Activated CD4-positive, alpha-beta T cell treated with anti-CD3 and anti-CD28 coated beads, Interleukin-2, Interleukin-4, amounts not matched to agents 100 ng/mL and 50 ng/mL, durations not matched to agents 16 hours and 8 hours (primary cell): ENCODE data around the gene MMP24.

ENCODE experiments used
- DNase-seq: peaks from one replicate; pipeline ENCODE4 v3.0.0-alpha.2; 2020; ENCODE audit warnings: low spot score

Gene MMP24

DNA sequence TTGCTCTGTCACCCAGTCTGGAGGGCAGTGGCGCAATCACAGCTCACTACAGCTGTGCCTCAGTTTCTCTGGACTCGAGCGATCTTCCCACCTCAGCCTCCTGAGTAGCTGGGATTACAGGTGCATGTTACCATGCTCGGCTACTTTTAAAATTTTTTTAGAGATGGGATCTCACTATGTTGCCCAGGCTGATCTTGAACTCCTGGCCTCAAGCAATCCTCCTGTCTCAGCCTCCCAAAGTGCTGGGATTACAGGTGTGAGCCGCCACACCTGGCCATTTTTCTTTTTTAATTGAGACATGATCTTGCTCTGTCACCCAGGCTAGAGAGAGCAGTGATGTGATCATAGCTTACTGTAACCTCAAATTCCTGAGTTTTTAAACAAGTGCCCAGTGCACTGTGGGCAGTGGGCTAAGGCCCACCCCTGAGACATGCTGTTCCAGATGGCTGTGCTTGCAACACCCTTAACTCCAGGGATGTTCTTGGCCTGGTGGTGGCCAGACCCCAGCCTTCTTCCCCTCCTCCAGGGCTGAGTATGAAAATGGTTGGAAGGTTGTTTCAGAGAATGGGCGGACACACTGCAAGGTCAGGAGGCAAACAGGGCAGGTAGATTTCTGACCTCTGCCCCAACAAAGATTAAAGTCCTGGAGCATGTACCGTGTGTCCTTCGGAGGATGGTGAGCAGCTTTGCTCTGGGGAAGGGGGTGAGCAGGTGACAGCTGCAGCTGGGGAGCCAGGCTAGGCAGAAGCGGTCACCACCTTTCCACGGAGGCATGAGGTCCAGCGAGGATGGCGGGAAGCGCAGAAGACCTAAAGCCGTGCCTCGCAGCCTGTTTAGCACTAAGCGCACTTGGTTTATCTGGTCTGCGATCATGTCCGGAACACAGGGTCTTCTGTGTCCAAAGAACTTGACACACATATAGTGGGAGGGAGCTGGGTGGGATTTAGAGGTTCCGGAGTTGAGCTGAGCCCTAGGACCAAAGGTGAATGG lies 67.1 kb downstream of the MMP24 start:
- DNase-seq: no peak

DNA sequence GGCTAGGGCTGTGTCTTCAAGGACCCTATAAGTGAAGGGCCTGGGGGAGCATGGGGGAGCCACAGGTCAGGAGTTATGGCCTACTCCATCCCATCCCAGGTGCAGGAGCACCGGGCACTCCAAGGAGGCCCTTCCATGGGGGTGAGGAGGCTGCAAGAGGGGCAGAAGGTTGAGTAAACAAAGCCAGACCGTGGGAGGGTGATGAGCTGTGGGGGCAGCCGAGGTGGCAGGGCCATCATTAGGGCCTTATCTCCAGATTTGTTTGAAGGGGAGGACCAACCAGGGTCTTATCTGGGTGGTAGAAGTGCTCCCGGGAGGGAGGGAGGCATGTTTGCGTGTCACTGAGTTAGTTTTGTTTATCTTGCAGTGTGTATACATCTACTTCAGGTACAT lies 67.8 kb downstream of the MMP24 start:
- DNase-seq: no peak

DNA sequence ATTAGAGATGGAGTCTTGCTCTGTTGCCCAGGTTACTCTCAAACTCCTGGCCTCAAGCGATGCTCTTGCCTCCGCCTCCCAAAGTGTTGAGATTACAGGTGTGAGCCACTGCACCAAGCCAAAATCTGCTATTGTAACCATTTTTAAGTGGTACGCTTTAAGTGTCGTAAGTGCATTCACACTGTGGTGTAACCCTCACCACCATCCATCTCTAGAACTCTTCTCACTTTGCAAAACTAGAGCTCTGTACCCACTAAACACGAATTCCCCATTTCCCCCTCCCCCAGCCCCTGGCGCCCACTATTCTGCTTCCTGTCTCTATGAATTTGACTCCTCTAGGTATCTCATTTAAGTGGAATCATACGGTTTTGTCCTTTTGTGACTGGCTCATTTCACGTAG lies 68.6 kb downstream of the MMP24 start:
- DNase-seq: no peak

DNA sequence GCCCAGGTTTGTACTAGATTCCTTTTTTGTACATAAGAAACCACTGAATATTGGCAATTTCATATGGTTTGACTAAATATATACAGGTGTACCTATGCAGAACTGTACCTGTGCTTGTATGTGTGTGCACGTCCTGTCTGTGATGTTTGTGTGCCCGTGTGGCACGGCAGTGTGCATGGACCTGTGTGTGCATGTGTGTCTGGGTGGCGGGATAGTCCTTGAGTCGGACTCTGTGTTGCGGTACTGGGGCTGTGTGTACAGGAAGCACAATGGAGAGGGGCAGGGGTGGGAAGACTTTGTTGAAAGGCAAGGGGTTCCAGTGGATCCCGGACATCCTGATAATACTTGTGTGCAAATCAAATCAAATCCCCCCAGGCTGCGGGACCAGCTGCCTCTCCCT lies 69.2 kb downstream of the MMP24 start:
- DNase-seq: no peak

DNA sequence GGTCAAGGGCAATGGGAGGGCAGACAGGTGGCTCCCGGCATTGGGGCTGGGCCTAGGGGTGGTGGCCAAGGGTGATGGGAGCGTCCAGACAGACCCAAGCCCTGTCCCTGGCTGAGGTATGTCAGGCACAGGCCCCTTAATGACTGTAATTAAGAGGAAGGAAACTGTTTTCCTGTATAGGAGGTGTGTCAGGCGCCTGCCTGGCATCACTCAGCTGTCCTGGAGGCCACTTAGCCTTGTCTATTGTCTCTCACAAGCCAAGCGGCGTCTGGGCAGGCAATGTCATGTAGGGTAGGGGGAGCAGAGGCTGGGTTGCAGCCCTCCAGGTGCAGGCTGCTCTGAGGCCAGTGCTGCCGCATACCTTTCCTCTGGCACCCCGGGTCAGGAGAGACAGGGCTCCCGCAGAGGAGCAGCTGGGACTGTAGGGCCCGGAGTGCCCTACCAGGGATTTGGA lies 69.6 kb downstream of the MMP24 start:
- DNase-seq: no peak

DNA sequence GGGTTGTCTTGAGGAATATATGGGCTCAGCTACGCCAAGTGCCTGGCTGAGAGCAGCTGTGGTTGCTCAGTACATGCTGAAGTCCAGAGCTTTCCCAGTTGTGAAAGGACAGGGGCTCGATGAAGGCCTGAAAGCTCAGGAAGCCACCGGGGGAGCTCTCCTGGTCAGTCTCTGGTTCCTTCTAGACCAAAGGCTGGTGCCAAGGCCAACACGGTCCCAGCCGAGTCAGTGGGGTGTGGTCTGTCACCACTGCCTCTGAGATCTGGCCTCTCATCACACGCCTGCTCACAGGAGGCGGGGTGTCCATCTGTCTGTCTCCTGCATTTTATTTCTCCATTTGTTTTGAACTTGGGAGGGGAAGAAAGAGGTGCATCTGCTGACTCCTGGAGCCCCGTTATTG lies 70.7 kb downstream of the MMP24 start:
- DNase-seq: no peak

DNA sequence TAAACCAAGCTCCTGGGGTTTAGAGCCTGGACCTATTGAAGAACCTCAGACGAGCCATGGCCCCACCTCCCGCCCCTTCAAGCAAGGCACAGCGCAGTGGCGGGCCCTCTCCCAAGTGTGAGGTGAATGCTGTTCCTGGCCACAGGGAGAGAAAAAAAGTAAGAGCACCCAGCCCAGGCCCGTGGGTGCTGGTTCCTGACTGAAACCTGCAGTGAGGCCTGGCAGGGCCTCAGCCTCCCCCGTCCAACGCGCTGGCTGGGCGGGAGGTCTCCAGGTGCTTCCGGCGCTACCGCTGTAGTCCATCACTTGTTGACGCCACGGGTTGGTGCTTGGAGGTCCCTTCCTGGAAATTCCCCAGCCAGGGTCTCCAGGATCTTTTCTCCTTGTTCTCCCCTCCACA lies 71.2 kb downstream of the MMP24 start:
- no peak for DNase-seq

DNA sequence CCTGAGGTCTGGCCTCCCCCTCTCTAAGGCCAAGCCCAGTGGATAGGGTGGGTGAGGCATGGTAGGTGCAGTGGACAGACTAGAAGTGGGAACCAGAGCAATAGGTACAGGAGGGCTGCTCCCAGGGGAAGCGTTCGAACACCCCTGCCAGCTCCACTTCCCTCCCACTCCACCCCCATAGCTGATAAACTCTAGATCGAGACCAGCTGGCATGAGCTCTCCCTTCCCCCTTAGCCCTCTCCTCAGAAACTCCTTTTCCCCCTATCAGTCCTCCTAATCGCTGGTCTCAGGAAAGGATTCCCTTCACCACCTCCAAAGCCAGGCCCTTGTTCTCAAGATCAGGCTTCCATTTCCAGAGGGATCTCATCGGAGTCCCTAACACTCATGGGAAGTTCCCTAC lies 71.8 kb downstream of the MMP24 start:
- DNase-seq: no peak

DNA sequence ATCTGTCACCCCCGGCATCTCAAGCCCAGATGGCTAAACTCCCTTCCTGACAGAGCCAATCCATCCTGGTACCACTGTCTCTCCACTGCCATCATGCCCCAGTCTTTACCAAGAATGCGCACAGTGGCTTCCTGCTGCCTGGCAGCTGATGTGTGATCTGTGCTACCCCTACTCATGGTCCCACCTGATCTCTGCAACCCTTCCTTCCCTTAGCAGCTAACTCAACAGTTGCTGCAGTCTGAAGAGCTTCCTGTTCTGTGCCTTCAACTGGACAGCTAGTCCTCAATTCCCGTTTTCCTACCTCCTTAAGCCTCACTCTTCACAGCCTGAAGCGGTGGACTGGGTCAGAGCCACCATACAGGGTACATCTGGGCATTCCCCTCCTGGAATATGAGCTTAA lies 73.3 kb downstream of the MMP24 start:
- no peak for DNase-seq

DNA sequence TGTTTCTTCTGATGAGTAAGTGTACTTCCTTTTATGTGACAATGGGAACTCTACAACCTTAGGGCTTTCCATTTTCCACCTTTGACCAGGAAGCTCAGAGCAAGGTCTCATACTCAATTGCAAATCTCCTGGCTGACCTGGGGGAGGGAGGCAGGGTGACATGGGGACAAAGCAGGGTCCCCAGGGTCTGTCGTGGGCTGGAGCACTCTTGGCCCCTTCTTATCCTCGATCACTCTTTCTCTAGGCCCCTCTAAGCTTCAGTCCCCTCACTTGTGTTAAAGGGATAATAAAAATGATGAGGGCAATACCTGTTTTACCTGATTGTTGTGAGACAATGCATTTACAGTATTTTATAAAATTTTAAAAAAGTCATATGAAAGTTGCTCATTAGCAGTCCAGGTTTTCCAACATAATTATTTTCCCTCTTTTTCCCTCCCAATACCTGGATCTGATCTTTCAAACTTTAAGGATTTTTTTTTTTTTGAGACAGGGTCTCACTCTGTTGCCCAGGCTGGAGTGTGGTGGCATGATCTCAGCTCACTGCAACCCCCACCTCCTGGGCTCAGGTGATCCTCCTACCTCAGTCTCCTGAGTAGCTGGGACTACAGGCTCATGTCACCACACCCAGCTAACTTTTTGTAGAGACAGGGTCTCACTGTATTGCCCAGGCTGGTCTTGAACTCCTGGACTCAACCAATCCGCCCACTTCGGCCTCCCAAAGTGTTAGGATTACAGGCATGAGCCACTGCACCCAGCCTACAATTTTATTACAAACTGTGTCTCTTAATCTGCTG lies 74.2 kb downstream of the MMP24 start:
- DNase-seq: no peak

DNA sequence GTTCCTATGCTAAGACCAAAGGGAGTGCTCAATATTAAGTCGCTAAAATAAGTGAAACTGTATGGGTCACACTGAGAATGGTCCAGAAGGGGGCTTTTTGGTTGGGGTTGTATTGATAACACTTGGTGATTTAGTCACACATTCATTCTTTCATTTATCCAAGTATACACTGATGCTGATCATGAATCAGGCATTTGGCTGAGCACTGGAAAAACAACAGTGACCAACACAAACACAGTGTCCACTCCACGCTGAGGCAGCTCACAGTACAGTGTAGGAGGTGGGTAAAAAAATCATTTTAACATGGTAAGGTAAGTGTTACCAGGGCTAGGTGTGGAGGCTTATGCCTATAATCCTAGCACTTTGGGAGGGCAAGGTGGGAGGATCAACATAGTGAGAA lies 74.9 kb downstream of the MMP24 start:
- no peak for DNase-seq

DNA sequence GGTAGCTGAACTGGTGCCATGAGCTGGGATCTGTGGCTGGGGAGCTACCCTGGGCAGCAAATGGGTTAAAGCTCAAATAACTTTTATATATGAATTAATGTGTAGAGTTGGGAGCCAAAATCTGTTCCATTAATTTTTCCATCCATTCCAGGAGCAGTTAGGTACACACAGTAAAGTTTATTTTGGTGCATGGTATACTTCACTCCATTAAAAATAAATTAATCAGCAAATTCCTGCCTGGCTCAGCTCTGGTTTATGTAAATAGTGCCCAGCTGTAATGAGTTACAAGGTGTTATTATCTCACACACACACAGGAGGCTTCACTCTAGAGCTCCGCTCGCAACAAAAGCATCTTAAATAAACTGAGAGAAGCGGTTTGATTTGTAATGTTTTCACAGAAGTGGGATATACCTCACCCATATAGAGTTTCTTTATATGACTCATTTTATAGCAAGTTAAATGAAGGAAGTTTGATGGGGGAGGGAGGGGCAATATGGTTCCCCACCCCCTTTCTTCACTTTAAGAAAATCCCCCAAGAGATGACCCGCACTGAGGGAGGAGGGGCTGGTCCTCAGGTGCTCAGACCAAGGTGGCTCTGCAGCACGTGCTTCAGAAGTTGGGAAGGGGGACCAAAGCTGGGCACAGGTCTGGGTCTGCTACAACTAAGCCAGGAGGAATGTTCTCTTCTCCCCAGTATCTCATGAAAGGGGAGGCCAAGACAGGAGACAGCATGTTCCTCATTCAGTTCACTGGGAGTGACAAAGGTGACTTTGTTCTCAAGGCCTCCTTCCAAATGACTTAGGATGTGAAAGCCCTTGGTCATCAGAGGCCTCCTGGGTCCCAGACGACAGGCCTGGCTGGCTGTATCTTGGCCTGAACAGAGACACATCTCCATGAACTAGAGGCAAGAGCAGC lies 76.2 kb downstream of the MMP24 start:
- peak; percentile 55 for DNase-seq

DNA sequence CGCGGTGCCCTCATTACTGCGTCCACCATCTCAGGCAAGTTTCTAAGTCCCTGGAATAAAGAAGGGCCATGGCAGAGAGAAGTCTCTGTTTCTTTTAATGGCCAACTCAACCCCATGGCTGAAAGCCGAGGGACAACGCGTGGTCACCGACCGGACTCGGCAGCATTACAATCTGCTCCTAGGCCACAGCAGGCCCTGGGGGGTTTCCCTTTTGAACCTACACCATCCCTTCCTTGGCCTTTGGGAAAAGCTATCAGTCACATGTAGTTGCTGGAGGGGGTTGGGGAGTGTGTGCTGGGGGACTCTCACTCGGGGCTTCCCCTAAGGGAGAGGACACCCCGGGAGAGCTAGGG lies 76.9 kb downstream of the MMP24 start:
- DNase-seq: no peak

DNA sequence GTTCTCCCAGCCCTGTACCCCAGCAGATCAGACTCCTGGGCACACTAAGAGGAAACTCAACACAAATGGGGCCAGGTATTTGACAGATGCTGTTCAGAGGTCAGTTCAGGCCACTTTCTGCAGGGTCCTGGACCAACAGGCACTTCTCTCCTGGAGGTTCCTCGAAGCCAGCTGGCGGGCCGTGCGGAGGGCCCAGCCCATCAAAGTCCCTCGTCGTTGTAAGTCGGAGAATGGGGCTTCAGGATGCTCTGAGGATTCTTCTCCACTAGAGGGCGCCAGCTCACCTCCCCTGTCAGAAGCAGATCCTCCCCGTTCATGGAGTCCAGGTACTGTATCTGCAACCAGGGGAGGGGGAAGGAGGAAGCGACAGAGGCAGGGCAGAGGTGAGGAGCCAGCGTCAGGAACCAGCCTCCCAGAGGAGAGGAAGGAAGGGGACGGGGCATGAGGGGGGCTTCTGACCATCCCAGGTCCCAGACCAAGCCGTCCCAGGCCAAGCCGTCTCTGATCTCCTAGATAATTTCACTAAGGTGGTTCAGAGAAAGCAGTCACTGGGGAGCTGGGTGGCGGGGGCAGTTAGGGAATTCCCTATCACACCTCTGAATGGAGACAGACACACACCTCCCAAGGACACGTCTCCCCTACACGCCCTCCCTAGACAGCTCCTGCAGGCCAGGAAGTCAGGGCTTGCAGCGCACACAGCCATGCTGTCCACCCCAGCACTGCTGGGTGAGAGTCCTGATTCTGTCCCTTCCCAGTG lies 77.4 kb downstream of the MMP24 start:
- DNase-seq: peak; percentile 92

DNA sequence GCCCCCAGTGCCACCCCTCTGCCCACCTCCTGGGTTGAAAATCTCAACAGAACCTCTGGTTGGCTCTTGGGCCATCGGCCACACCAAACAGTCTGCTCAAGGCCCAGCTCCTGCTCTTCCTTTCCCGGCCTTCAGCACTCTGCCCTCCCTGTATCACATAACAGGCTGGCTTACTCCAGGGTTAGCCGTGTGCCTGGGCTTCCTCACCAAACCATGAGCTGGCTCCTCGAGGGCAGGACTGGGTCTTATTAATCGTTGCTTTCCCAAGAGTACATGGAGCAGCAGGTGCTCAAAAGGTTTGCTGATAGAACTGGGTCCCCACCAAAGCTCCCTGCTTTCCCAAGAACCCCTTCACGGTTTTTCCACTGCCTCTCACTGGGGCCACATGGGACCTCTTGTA lies 78.5 kb downstream of the MMP24 start:
- no peak for DNase-seq

DNA sequence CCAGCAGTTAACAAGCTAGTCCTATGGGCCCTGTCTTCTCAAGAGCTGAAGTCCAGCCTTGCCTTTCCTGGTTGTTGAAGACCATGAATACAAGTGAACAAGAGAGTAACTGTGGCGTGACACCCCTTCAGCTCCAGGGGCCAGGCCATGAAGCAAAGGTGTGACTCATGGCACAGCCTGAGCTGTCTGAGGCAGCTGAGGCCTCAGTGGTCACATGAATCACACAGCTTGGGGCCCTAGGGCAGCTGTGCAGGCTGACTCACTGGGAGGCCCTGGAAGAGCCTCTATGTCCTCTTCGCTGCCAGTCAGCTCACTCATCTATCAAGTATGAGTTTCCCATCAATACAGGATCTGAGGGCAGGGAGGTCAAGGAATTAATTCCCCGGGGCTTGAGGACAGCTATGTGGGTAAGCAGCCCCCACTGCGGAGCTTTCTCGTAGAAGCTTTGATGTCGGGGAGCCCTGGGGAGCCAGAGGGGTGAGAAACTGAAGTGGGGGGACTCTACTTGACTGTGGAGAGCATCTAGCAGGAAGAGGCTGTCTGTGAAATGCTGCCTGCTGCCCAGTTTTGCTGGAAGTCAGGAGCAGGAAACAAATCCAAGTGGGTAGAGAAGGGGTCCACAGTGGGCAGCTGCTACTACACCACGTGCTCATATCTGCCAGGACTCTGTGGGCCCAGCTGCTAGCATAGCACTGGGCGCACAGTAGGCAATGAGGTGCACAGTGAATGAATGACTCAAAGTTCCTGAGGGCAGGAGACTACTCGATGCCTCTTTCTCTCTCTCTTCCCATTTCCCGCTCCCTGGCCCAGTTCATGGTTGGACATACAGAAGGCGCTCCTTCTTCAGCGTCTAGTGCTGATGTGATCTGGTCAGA lies 79.4 kb downstream of the MMP24 start:
- DNase-seq: peak; percentile 94

DNA sequence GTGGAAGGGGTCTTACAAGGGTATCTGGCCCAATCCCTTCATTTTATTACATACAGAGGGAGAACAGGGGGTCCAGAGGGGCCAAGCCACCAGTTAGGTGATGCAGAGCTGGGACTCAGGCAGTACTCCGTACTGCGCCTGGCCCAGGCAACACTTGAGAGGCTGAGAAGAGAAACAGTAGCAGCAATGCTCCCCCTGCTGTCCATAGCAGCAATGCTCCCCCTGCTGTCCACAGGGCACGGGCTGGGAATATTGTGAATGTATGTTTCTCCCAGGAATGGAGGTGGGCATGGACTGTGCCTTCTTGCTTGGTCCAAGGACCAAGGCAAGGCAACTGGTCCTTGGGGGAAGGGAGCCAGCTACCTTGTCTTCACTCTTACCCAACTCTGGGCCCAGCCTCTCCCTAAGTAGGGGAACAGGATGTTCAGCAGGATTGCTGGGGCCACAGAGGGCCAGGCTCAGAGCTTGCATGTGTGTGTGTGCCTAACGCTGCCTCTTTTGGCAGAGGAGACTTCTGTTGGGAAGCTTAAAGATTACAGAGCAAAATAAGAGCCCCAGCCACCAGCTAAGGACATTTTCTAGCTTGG lies 80.5 kb downstream of the MMP24 start:
- peak; percentile 58 for DNase-seq

DNA sequence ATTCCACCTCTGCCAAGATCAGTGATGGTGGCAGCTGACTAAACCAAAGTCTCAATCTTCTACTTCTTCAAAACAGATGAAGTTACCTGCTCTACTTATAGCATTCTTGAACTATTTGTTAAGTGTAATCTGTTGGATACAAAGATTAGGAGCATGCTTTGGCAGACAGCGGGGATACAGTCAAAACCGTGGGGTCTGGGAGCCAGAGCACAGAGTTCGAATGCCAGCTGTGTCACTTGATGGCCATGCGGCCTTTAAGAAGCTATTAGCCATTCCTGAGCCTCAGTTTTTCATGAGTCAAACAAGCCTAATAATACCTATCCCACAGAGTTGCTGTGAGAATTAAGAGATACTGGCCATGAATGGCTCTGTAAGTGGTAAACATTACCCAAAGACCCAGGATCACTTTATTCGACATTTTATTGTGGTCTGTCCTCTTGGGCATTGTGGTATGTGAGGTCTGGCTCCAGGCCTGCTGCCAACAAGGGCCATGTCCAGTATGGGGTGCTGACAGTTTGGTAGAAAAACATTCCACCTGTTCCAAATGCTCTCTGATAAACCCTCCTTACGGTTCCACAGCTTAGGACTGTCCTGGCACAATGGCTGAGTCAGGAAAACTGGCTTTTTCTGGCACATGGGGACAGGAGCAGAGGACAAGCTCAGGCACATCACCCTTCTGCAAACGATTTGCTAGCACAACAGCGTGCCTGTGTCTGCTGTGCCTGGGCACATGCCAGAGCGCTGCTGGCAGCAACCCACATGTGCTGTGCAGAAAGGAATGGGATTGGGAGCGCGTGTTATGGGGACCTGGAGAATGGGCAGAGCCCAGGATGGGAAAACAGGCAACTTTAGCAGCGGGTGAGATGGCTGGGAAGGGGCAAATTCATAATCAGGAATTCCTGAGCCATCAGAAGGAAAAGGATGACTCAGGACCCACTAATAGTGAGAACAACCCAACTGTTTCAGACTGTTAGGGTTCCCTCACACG lies 81.5 kb downstream of the MMP24 start:
- DNase-seq: no peak

DNA sequence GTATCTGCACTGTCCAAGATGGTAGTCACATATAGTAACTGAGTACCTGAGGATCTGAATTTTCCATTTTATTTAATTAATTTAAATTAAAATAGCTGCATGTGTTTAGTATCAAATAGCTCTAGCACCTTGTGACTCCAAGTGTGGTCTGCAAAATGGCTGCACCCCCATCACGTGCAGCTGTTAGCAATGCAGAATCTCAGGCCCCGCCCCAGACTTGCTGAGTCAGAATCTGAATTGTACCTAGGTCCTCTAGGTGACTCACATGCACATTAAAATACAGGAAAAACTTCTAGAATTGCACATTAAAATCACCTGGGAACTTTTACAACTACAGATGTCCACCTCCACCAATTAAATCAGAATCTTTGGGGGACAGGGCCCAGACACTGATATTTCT lies 84.9 kb downstream of the MMP24 start:
- peak; percentile 91 for DNase-seq
